GM23248 (cell line): ENCODE data around the gene SRPK2.

Experiments
- EZH2 ChIP-seq: fragments of 200-600 bp; sonication (generic); IDR thresholded peaks from 2 replicates; pipeline ENCODE4 v1.6.1; 2018; ENCODE audit warnings: antibody characterized with exemption, mild to moderate bottlenecking; ENCODE audit not compliant: insufficient read depth, poor library complexity, severe bottlenecking
- EZH2phosphoT487 ChIP-seq: fragments of 200-600 bp; sonication (generic); IDR thresholded peaks from 2 replicates; pipeline ENCODE4 v1.6.1; 2018; ENCODE audit warnings: antibody characterized with exemption, moderate library complexity, mild to moderate bottlenecking, low read depth; ENCODE audit not compliant: insufficient read depth

- no peak for TF ChIP-seq EZH2phosphoT487
- TF ChIP-seq EZH2: no peak
Observed at GRCh38 chr7:105212212-105212611, 176.5 kb downstream of the SRPK2 start.
